ENCODE results near the gene EXOC3.

GRCh38 chr5:485946-486491 is 43.0 kb downstream of the EXOC3 start:
- no peak for TF ChIP-seq CTCF (IDR thresholded peaks at IDR 0.05)
- no peak for TF ChIP-seq EZH2 (IDR thresholded peaks at IDR 0.05)

All from neural progenitor cell (in vitro differentiated cells).